HepG2 (cell line): ENCODE data around the gene DLL3. TPM values are rescaled to one million over a fixed set of nuclear protein-coding genes. Genes with fewer than 3 reads are reported as not detected.
A peak's percentile ranks its signal among the peaks of the same experiment; 100 is the strongest.

Experiments
- CBX5 ChIP-seq: sonication (generic); formaldehyde crosslinking; IDR thresholded peaks from 2 replicates; pipeline ENCODE4 v1.4.0; 2020; ENCODE audit warnings: missing genetic modification reagents, borderline replicate concordance
- IRX3 ChIP-seq: sonication (generic); formaldehyde crosslinking; IDR thresholded peaks from 2 replicates; pipeline ENCODE4 v1.8.1; 2023; ENCODE audit warnings: mild to moderate bottlenecking, low read depth, missing genetic modification reagents, borderline replicate concordance
- LCORL ChIP-seq, 2 experiments: fragments of 450-650 bp in 1 of 2; sonication (generic) in 1 of 2; formaldehyde crosslinking in 1 of 2; IDR thresholded peaks; 2 replicates each; pipeline versions ENCODE4 v1.5.0 to v1.6.1; 2017 to 2020; ENCODE audit warnings: antibody characterized with exemption in 1 of 2, missing genetic modification reagents in 1 of 2
- NFATC3 ChIP-seq: sonication (generic); formaldehyde crosslinking; IDR thresholded peaks from 2 replicates; pipeline ENCODE4 v1.5.1; 2020; ENCODE audit warnings: mild to moderate bottlenecking, missing genetic modification reagents
- REL ChIP-seq: sonication (generic); formaldehyde crosslinking; conservative IDR thresholded peaks from 2 replicates; pipeline ENCODE4 v1.8.0; 2022; ENCODE audit warnings: mild to moderate bottlenecking, missing genetic modification reagents, moderate library complexity
- U2AF2 ChIP-seq: fragments of 200-400 bp; formaldehyde crosslinking; IDR thresholded peaks from 2 replicates; pipeline ENCODE4 v1.6.1; 2017; ENCODE audit warnings: low read depth, mild to moderate bottlenecking, low read length
- ZNF552 ChIP-seq: sonication (generic); formaldehyde crosslinking; IDR thresholded peaks from 2 replicates; pipeline ENCODE4 v1.9.0; 2022; ENCODE audit warnings: missing genetic modification reagents, mild to moderate bottlenecking, borderline replicate concordance
- ZNF670 ChIP-seq: sonication (generic); formaldehyde crosslinking; IDR thresholded peaks from 2 replicates; pipeline ENCODE4 v1.8.0; 2022; ENCODE audit warnings: mild to moderate bottlenecking, missing genetic modification reagents, borderline replicate concordance
- polyA plus RNA-seq, 8 experiments: library from polyadenylated mRNA; depleted of rRNA in 3 of 8; stranded (reverse) in 7 of 8; unstranded in 1 of 8; fragments of >200 nt; fragmentation: Illumina TruSeq in 4 of 8; extraction: Trizol in 4 of 8; gene quantifications; 2 replicates each; pipeline versions ENCODE4 v1.2.1 to v1.2.3, GENCODE V29; 2011 to 2016; ENCODE audit warnings: low read depth in 4 of 8, missing spikeins in 1 of 8, mixed read lengths in 1 of 8; ENCODE audit not compliant: insufficient read depth in 1 of 8
- total RNA-seq, 5 experiments: library from RNA; depleted of rRNA; stranded (reverse); fragments of >200 nt; fragmentation: Illumina TruSeq; extraction: Trizol; gene quantifications; 2 replicates each; pipeline ENCODE4 v1.2.3, GENCODE V29; 2016; ENCODE audit warnings: low read depth in 1 of 5
- TF ChIP-seq, protein P1 (sequence below): sonication (generic); formaldehyde crosslinking; conservative IDR thresholded peaks from 2 replicates; pipeline ENCODE4 v1.8.0; 2022; ENCODE audit warnings: missing genetic modification reagents
- TF ChIP-seq, protein P2 (sequence below), 2 experiments: sonication (generic) in 1 of 2; formaldehyde crosslinking in 1 of 2; IDR thresholded peaks; 2 replicates each; pipeline versions ENCODE4 v1.4.0 to v1.6.1; 2016 to 2020; ENCODE audit warnings: borderline replicate concordance in 1 of 2, low read depth in 1 of 2, mild to moderate bottlenecking in 1 of 2, missing genetic modification reagents in 1 of 2
- TF ChIP-seq, protein P3 (sequence below): sonication (generic); formaldehyde crosslinking; IDR thresholded peaks from 2 replicates; pipeline ENCODE4 v1.4.0; 2020; ENCODE audit warnings: missing genetic modification reagents
- TF ChIP-seq, protein P4 (sequence below): sonication (generic); formaldehyde crosslinking; IDR thresholded peaks from 2 replicates; pipeline ENCODE4 v1.5.0; 2020; ENCODE audit warnings: missing genetic modification reagents
- TF ChIP-seq, protein P5 (sequence below): sonication (generic); formaldehyde crosslinking; IDR thresholded peaks from 2 replicates; pipeline ENCODE4 v1.4.0; 2020; ENCODE audit warnings: missing genetic modification reagents

Gene DLL3
- total and polyA plus RNA-seq, 2 of the 13 experiments (the other 11 are each of a cell fraction or from before 2014, with no cell fraction given) = 0.35 to 0.55 TPM

DNA sequence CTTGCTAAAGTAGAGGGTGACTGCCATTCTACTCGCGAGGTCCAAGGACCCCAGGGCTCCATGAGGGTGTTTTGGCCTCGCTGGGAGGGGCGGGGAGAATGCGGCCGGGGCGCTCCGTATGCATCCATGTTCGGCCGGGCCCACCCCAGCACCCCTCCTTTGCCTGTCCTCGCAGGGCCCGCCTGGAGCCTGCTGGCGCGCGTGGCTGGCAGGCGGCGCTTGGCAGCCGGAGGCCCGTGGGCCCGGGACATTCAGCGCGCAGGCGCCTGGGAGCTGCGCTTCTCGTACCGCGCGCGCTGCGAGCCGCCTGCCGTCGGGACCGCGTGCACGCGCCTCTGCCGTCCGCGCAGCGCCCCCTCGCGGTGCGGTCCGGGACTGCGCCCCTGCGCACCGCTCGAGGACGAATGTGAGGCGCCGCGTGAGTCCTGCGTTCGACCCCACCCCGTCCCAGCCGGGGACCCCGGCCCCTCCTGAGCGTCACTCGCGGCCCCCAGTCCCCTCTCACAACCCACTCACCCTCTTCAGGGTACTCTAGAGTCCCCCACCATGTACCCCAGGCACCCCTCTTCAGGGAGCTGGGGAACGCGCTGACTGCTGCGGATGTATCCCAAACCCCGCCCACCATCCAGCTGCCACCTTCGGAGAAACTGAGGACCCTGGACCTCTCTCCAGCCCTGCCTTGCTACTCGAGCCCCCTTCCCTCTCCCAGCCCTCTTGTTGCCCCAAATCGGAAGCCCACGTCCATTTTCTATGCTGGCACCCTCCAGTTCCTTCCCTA lies 4.1 kb downstream of the DLL3 start (continued):
- TF ChIP-seq, protein P1, sequence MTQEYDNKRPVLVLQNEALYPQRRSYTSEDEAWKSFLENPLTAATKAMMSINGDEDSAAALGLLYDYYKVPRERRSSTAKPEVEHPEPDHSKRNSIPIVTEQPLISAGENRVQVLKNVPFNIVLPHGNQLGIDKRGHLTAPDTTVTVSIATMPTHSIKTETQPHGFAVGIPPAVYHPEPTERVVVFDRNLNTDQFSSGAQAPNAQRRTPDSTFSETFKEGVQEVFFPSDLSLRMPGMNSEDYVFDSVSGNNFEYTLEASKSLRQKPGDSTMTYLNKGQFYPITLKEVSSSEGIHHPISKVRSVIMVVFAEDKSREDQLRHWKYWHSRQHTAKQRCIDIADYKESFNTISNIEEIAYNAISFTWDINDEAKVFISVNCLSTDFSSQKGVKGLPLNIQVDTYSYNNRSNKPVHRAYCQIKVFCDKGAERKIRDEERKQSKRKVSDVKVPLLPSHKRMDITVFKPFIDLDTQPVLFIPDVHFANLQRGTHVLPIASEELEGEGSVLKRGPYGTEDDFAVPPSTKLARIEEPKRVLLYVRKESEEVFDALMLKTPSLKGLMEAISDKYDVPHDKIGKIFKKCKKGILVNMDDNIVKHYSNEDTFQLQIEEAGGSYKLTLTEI (CRISPR knock-in tag) = 0 out of 2 replicates have a peak, but pooled peaks have one; percentile 20
- TF ChIP-seq, protein P2, sequence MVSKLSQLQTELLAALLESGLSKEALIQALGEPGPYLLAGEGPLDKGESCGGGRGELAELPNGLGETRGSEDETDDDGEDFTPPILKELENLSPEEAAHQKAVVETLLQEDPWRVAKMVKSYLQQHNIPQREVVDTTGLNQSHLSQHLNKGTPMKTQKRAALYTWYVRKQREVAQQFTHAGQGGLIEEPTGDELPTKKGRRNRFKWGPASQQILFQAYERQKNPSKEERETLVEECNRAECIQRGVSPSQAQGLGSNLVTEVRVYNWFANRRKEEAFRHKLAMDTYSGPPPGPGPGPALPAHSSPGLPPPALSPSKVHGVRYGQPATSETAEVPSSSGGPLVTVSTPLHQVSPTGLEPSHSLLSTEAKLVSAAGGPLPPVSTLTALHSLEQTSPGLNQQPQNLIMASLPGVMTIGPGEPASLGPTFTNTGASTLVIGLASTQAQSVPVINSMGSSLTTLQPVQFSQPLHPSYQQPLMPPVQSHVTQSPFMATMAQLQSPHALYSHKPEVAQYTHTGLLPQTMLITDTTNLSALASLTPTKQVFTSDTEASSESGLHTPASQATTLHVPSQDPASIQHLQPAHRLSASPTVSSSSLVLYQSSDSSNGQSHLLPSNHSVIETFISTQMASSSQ (IDR thresholded peaks at IDR 0.05; ENCODE audit: low read depth) = no peak
- TF ChIP-seq, protein P2 (CRISPR knock-in tag; IDR thresholded peaks at IDR 0.05; ENCODE audit: borderline replicate concordance) = peak; percentile 68
- TF ChIP-seq, protein P3, sequence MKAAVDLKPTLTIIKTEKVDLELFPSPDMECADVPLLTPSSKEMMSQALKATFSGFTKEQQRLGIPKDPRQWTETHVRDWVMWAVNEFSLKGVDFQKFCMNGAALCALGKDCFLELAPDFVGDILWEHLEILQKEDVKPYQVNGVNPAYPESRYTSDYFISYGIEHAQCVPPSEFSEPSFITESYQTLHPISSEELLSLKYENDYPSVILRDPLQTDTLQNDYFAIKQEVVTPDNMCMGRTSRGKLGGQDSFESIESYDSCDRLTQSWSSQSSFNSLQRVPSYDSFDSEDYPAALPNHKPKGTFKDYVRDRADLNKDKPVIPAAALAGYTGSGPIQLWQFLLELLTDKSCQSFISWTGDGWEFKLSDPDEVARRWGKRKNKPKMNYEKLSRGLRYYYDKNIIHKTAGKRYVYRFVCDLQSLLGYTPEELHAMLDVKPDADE (CRISPR knock-in tag) = peak; percentile 96
- TF ChIP-seq REL (CRISPR knock-in tag) (peak; percentile 98), CBX5 (CRISPR knock-in tag) (peak; percentile 86), ZNF670 (CRISPR knock-in tag) (peak; percentile 74; the same call in 1 of the 2 replicates), LCORL (IDR thresholded peaks at IDR 0.05) (no peak), LCORL (CRISPR knock-in tag; IDR thresholded peaks at IDR 0.05) (0 out of 2 replicates have a peak, but pooled peaks have one; percentile 23), NFATC3 (CRISPR knock-in tag) (0 out of 2 replicates have a peak, but pooled peaks have one; percentile 71), ZNF552 (CRISPR knock-in tag) (peak; percentile 99; the same call in 1 of the 2 replicates), IRX3 (CRISPR knock-in tag) (peak; percentile 99), U2AF2 (no peak)
- TF ChIP-seq, protein P4, sequence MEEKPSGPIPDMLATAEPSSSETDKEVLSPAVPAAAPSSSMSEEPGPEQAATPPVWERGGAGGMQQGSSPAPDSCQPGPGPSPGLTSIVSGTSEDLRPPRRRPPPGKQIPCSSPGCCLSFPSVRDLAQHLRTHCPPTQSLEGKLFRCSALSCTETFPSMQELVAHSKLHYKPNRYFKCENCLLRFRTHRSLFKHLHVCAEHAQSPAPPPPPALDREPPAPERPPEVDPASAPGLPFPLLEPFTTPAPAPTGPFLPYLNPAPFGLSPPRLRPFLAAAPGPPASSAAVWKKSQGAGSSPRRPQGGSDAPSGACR (CRISPR knock-in tag) = no peak
- TF ChIP-seq, protein P5, sequence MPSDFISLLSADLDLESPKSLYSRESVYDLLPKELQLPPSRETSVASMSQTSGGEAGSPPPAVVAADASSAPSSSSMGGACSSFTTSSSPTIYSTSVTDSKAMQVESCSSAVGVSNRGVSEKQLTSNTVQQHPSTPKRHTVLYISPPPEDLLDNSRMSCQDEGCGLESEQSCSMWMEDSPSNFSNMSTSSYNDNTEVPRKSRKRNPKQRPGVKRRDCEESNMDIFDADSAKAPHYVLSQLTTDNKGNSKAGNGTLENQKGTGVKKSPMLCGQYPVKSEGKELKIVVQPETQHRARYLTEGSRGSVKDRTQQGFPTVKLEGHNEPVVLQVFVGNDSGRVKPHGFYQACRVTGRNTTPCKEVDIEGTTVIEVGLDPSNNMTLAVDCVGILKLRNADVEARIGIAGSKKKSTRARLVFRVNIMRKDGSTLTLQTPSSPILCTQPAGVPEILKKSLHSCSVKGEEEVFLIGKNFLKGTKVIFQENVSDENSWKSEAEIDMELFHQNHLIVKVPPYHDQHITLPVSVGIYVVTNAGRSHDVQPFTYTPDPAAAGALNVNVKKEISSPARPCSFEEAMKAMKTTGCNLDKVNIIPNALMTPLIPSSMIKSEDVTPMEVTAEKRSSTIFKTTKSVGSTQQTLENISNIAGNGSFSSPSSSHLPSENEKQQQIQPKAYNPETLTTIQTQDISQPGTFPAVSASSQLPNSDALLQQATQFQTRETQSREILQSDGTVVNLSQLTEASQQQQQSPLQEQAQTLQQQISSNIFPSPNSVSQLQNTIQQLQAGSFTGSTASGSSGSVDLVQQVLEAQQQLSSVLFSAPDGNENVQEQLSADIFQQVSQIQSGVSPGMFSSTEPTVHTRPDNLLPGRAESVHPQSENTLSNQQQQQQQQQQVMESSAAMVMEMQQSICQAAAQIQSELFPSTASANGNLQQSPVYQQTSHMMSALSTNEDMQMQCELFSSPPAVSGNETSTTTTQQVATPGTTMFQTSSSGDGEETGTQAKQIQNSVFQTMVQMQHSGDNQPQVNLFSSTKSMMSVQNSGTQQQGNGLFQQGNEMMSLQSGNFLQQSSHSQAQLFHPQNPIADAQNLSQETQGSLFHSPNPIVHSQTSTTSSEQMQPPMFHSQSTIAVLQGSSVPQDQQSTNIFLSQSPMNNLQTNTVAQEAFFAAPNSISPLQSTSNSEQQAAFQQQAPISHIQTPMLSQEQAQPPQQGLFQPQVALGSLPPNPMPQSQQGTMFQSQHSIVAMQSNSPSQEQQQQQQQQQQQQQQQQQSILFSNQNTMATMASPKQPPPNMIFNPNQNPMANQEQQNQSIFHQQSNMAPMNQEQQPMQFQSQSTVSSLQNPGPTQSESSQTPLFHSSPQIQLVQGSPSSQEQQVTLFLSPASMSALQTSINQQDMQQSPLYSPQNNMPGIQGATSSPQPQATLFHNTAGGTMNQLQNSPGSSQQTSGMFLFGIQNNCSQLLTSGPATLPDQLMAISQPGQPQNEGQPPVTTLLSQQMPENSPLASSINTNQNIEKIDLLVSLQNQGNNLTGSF (CRISPR knock-in tag) = peak; percentile 99
